Measurements from ENCODE around the gene STRADA. TPM values are rescaled to one million over a fixed set of nuclear protein-coding genes. Genes with fewer than 3 reads are reported as not detected.

STRADA gene
- total and polyA plus RNA-seq, 9 donors = 21.8 to 46.2 (median 34.4) TPM

DNA sequence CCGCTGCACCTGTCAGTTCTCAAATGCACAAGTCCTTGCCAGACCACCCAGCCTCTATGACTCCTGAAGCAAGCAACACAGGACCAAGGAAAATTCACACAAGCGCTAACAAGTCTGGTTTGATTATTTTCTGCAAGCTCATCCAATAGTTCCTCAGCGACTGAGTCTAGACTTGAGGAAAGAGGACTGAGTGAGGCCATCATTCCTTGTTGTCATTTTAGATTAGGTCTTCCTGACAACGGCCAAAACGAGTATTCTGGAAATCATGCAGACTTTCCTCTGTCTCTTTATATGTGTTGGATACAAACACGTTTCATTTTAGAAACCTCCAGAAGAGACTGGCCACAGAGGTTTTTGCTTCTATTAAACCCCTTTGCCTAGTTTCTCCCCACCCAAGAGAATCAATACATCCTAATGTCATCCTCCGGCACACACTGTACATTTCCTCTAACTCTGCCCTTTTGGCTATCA lies 31.2 kb upstream of the STRADA start:
- no peaks in the 10 kb centered on the region for H3K9me3 ChIP-seq
- DNase-seq = no peak
- H3K36me3 ChIP-seq = no peaks in the 10 kb centered on the region
- H3K4me1 ChIP-seq (ENCODE audit: insufficient read depth) = peaks cover 3% of the 10 kb centered on the region
- intact Hi-C loops (cut with DNase I) = loop anchor here in 1 of 4 donors (10.0 kb wide), 1 partner anchor 62 kb away; no protein-coding TSS in a partner anchor
- peak overlapping the region; percentile 84 to 96 for H3K27ac ChIP-seq
- TF ChIP-seq POLR2A (IDR thresholded peaks at IDR 0.05) = no peak
- TF ChIP-seq EP300 (IDR thresholded peaks at IDR 0.05) = no peak
- TF ChIP-seq, protein P1, sequence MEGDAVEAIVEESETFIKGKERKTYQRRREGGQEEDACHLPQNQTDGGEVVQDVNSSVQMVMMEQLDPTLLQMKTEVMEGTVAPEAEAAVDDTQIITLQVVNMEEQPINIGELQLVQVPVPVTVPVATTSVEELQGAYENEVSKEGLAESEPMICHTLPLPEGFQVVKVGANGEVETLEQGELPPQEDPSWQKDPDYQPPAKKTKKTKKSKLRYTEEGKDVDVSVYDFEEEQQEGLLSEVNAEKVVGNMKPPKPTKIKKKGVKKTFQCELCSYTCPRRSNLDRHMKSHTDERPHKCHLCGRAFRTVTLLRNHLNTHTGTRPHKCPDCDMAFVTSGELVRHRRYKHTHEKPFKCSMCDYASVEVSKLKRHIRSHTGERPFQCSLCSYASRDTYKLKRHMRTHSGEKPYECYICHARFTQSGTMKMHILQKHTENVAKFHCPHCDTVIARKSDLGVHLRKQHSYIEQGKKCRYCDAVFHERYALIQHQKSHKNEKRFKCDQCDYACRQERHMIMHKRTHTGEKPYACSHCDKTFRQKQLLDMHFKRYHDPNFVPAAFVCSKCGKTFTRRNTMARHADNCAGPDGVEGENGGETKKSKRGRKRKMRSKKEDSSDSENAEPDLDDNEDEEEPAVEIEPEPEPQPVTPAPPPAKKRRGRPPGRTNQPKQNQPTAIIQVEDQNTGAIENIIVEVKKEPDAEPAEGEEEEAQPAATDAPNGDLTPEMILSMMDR (IDR thresholded peaks at IDR 0.05) = no peak
- no peaks in the 10 kb centered on the region for H3K27me3 ChIP-seq
- WGBS, 3 donors = 1 to 2% (median 2%) methylated on average over 7 of the region's 7 CpGs
- H3K4me3 ChIP-seq = peak overlapping the region; percentile 68

DNA sequence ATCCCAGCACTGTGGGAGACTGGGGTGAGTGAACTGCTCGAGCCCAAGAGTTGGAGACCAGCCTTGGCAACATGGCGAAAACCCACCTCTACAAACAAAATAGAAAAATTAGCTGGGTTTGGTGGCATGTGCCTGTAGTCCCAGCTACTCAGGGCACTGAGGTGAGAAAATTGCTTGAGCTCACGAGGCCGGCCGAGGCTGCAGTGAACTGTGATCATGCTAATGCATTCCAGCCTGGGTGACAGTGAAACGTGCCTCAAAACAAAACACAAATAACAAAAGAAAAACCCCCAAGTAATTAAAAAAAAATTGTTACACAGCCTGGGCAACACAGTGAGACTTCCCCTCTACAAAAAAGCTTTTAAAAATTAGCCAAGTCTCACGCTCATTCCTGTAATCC lies 26.8 kb upstream of the STRADA start:
- intact Hi-C loops (cut with DNase I) = no loop called here
- Histone ChIP-seq H3K27me3 (no peaks in the 10 kb centered on the region), H3K36me3 (no peaks in the 10 kb centered on the region), H3K4me3 (no peak overlapping the region), H3K4me1 (ENCODE audit: insufficient read depth) (peaks cover 1% of the 10 kb centered on the region), H3K9me3 (no peaks in the 10 kb centered on the region), H3K27ac (no peak overlapping the region)
- no peak for TF ChIP-seq POLR2A (IDR thresholded peaks at IDR 0.05)
- TF ChIP-seq, protein P1 (IDR thresholded peaks at IDR 0.05) = no peak
- no peak for TF ChIP-seq EP300 (IDR thresholded peaks at IDR 0.05)
- no peak for DNase-seq
- WGBS, 3 donors = 88 to 89% (median 88%) methylated on average over 7 of the region's 7 CpGs

DNA sequence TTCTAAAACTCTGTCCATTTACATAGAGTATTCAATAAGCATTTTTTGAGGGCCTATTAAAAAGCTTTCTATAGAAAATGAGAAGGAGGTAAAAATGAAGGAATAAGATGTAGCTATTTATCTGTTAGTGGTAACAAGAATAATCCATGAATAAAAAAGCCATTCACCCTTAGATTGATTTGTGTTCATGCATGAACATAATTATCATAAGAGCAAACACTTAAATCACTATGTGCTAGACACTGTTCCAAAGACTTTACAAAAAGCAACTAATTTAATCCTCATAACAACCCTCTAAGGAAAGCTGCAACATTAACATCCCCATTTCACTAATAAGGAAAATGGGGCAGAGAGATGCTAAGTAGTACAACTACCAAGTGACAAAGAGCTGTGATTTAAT lies 25.2 kb upstream of the STRADA start:
- Histone ChIP-seq H3K27ac (no peak overlapping the region), H3K4me1 (ENCODE audit: insufficient read depth) (no peaks in the 10 kb centered on the region), H3K36me3 (no peaks in the 10 kb centered on the region), H3K27me3 (no peaks in the 10 kb centered on the region), H3K9me3 (no peaks in the 10 kb centered on the region), H3K4me3 (no peak overlapping the region)
- TF ChIP-seq, protein P1 (IDR thresholded peaks at IDR 0.05) = no peak
- TF ChIP-seq POLR2A (IDR thresholded peaks at IDR 0.05) (no peak), EP300 (IDR thresholded peaks at IDR 0.05) (no peak)
- intact Hi-C loops (cut with DNase I) = no loop called here
- DNase-seq = no peak

DNA sequence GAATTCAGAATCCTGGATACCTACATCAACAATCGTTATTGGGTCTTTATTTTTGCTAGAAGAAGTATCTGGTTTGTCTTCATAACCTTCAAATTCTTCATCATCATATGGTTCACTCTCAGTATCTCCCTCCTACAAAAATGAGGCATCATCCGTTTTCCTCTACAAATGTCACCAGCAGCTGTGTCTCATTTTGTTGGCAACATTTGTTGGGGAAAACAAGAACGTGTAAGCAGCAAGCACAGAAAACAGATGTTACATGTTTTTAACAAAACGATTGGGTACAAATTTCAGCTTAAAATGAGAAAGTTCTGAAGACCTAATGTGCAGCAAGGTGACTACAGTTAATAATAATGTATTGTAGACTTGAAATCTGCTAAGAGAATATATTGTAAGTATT lies 23.1 kb upstream of the STRADA start:
- intact Hi-C loops (cut with DNase I) = no loop called here

More for the DNA sequence above, 23.1 kb upstream of the STRADA start:
- Histone ChIP-seq H3K4me3 (no peak overlapping the region), H3K4me1 (ENCODE audit: insufficient read depth) (no peaks in the 10 kb centered on the region), H3K27me3 (no peaks in the 10 kb centered on the region), H3K9me3 (no peaks in the 10 kb centered on the region), H3K27ac (no peak overlapping the region), H3K36me3 (no peaks in the 10 kb centered on the region)
- no peak for DNase-seq
- TF ChIP-seq, protein P1 (IDR thresholded peaks at IDR 0.05) = no peak
- TF ChIP-seq POLR2A (IDR thresholded peaks at IDR 0.05) = no peak
- no peak for TF ChIP-seq EP300 (IDR thresholded peaks at IDR 0.05)
- WGBS, 3 donors = 20 to 32% (median 22%) methylated on average over 4 of the region's 4 CpGs
